Endothelial cell of umbilical vein (primary cell): ENCODE results near the gene CEBPA. TPM values are rescaled to one million over a fixed set of nuclear protein-coding genes. Genes with fewer than 3 reads are reported as not detected.

ENCODE experiments used
- BruUV-seq: library from RNA; stranded (reverse); fragments of 400-500 nt; replicated peaks from 2 replicates; lab custom pipeline; 2021; lab: Mats Ljungman, UMichigan
- CTCF ChIA-PET: fragments of 300-600, 350-600 bp; sonication (Branson Sonifier 250); formaldehyde crosslinking; loops from one replicate; lab custom pipeline; 2021; ENCODE audit warnings: antibody characterized with exemption, inconsistent platforms; lab: Charles Lee
- POLR2A ChIA-PET: fragments of 300-600, 350-600 bp; sonication (Branson Sonifier 250); formaldehyde crosslinking; loops from one replicate; lab custom pipeline; 2021; ENCODE audit warnings: antibody characterized with exemption, inconsistent platforms; lab: Charles Lee
- DNase-seq: peaks from one replicate; pipeline ENCODE4 v3.0.0-alpha.2; 2011; ENCODE audit warnings: low read depth, low spot score
- FAIRE-seq: peaks from 2 replicates; lab custom pipeline; 2011; peaks lifted over from hg19 to GRCh38; lab: Jason Lieb, UNC
- H2AFZ ChIP-seq: 2 replicates; pipeline ENCODE4 v1.6.0; 2012; ENCODE audit warnings: low read depth, low read length, control low read depth, inconsistent platforms
- H3K27ac ChIP-seq: 2 replicates; pipeline ENCODE4 v1.5.1; 2011; ENCODE audit warnings: low read depth, mild to moderate bottlenecking, control low read depth, low read length, moderate library complexity; ENCODE audit not compliant: insufficient read depth
- H3K27me3 ChIP-seq, 2 experiments: 2 replicates each; pipeline versions ENCODE4 v1.6.0 to v1.6.1; 2011; ENCODE audit warnings: low read length in 2 of 2, mixed read lengths in 1 of 2; ENCODE audit not compliant: control insufficient read depth in 2 of 2, insufficient read depth in 2 of 2
- H3K36me3 ChIP-seq, 2 experiments: 2 replicates in 1 of 2; 3 replicates in 1 of 2; pipeline ENCODE4 v1.5.1; 2011; ENCODE audit warnings: low read length in 2 of 2, mild to moderate bottlenecking in 1 of 2, moderate library complexity in 1 of 2; ENCODE audit not compliant: control insufficient read depth in 2 of 2, insufficient read depth in 2 of 2; ENCODE audit errors: extremely low read depth in 1 of 2
- H3K4me1 ChIP-seq: 3 replicates; pipeline ENCODE4 v1.5.1; 2011; ENCODE audit warnings: mild to moderate bottlenecking, low read length; ENCODE audit not compliant: control insufficient read depth, insufficient read depth; ENCODE audit errors: extremely low read depth
- H3K4me2 ChIP-seq: 2 replicates; pipeline ENCODE4 v1.6.1; 2011; ENCODE audit warnings: low read length, control low read depth, mixed read lengths; ENCODE audit not compliant: insufficient read depth
- H3K4me3 ChIP-seq, 3 experiments: fragments of 200-600 bp in 1 of 3; sonication (generic), shearing (Covaris generic) in 1 of 3; replicated peaks in 1 of 3; 2 replicates each; pipeline ENCODE4 v1.5.1; 2011 to 2016; ENCODE audit warnings: control low read depth in 3 of 3, low read length in 3 of 3, mild to moderate bottlenecking in 2 of 3, inconsistent platforms in 1 of 3, low read depth in 1 of 3, moderate library complexity in 1 of 3; ENCODE audit not compliant: insufficient read depth in 1 of 3
- H3K79me2 ChIP-seq: 2 replicates; pipeline ENCODE4 v1.6.0; 2012; ENCODE audit warnings: low read length, inconsistent platforms; ENCODE audit not compliant: control insufficient read depth, insufficient read depth
- H3K9ac ChIP-seq: replicated peaks from 2 replicates; pipeline ENCODE3; 2011; ENCODE audit warnings: low read length, control low read depth; ENCODE audit not compliant: insufficient read depth; ENCODE audit errors: extremely low read depth
- H3K9me1 ChIP-seq: replicated peaks from 3 replicates; pipeline ENCODE4 v1.6.0; 2011; ENCODE audit warnings: mild to moderate bottlenecking, low read length; ENCODE audit not compliant: control insufficient read depth, insufficient read depth; ENCODE audit errors: extremely low read depth
- H3K9me3 ChIP-seq: replicated peaks from 2 replicates; pipeline ENCODE4 v1.5.1; 2012; ENCODE audit warnings: low read length, inconsistent platforms; ENCODE audit not compliant: control insufficient read depth, insufficient read depth
- H4K20me1 ChIP-seq: replicated peaks from 2 replicates; pipeline ENCODE3; 2011; ENCODE audit warnings: mild to moderate bottlenecking, low read length; ENCODE audit not compliant: control insufficient read depth, insufficient read depth; ENCODE audit errors: extremely low read depth
- CTCF ChIP-seq, 2 donors: IDR thresholded peaks; 1 replicate in 1 of 2; 2 replicates in 1 of 2; pipeline ENCODE4 v1.5.1; 2011; ENCODE audit warnings: low read length in 2 of 2, mild to moderate bottlenecking in 2 of 2, moderate library complexity in 2 of 2, control low read depth in 1 of 2, inconsistent platforms in 1 of 2, low read depth in 1 of 2; ENCODE audit not compliant: insufficient read depth in 1 of 2; ENCODE audit errors: extremely low read depth in 1 of 2
- EZH2 ChIP-seq: IDR thresholded peaks from 2 replicates; pipeline ENCODE4 v1.6.1; 2012; ENCODE audit warnings: borderline replicate concordance, low read depth, mild to moderate bottlenecking, moderate library complexity, low read length, inconsistent platforms; ENCODE audit not compliant: severe bottlenecking
- MAX ChIP-seq: IDR thresholded peaks from 2 replicates; pipeline ENCODE4 v1.6.1; 2011; ENCODE audit not compliant: insufficient read depth, insufficient read length
- MYC ChIP-seq: IDR thresholded peaks from one replicate; pipeline ENCODE4 v1.6.1; 2011; ENCODE audit warnings: mild to moderate bottlenecking, low read depth, low read length
- POLR2AphosphoS5 ChIP-seq: IDR thresholded peaks from 2 replicates; pipeline ENCODE4 v1.6.1; 2012; ENCODE audit warnings: low read depth, mild to moderate bottlenecking, control low read depth, low read length, moderate library complexity; ENCODE audit not compliant: insufficient read depth
- dilution Hi-C: fragments of 300-500 bp; cut with MboI; formaldehyde crosslinking; loops from one replicate; pipeline ENCODE4 v1.15.0; 2019; ENCODE audit warnings: low sequenced_read_pairs; ENCODE audit not compliant: extremely low pct_ligation_motif_present
- intact Hi-C: fragments of 100-400 bp; cut with micrococcal nuclease; formaldehyde crosslinking; loops from one replicate; pipeline ENCODE4 v1.10.0; 2022
- polyA plus RNA-seq, 4 experiments: library from polyadenylated mRNA; depleted of rRNA in 3 of 4; stranded (reverse) in 3 of 4; unstranded in 1 of 4; fragments of >200 nt; gene quantifications; 2 replicates each; pipeline versions ENCODE4 v1.2.1 to v1.2.3, GENCODE V29; 2011 to 2012; ENCODE audit warnings: missing spikeins in 1 of 4
- total RNA-seq: library from RNA; stranded (reverse); gene quantifications from 2 replicates; pipeline ENCODE4 v1.2.3, GENCODE V29; 2021

The CEBPA gene
- total and polyA plus RNA-seq, 2 donors (not counting 3 experiments of a cell fraction or from before 2014, with no cell fraction given) = 0.06 TPM; not detected in 1

GRCh38 chr19:33268162-33268991 is 34.0 kb downstream of the CEBPA start:
- no peaks in the 10 kb centered on the region for H3K4me1 ChIP-seq
- dilution Hi-C loops (no loop called here), intact Hi-C loops (no loop called here)
- POLR2A ChIA-PET = no interaction called here
- CTCF ChIA-PET = no interaction called here
- H3K9ac ChIP-seq = no peak overlapping the region
- no peaks in the 10 kb centered on the region for H3K9me1 ChIP-seq
- no peak overlapping the region for H3K4me2 ChIP-seq
- no peaks in the 10 kb centered on the region for H3K79me2 ChIP-seq
- no peaks in the 10 kb centered on the region for H3K9me3 ChIP-seq
- H2AFZ ChIP-seq = no peak overlapping the region
- no peak overlapping the region for H3K4me3 ChIP-seq
- DNase-seq = no peak
- no TSS peak for BruUV-seq
- TF ChIP-seq CTCF (IDR thresholded peaks at IDR 0.05; ENCODE audit: extremely low read depth in 1 of 2, insufficient read depth in 1 of 2, low read depth in 1 of 2, low read length in 2 of 2) (no peak), MYC (no peak), POLR2AphosphoS5 (no peak), MAX (no peak), EZH2 (no peak)
- FAIRE-seq = no peak
- H4K20me1 ChIP-seq = no peaks in the 10 kb centered on the region
- H3K27ac ChIP-seq = no peak overlapping the region
- no peaks in the 10 kb centered on the region for H3K36me3 ChIP-seq
- H3K27me3 ChIP-seq = no peaks in the 10 kb centered on the region
